ENCODE measurements around the gene PEX7. TPM values are rescaled to one million over a fixed set of nuclear protein-coding genes. Genes with fewer than 3 reads are reported as not detected.
"Not testable (repeated sequence)": the region's sequence is repeated elsewhere in the genome, so short reads cannot be mapped to it uniquely, and the experiment has no call there.

The PEX7 gene
- total RNA-seq, 2 experiments from 2014 or later = 2.0 to 3.4 TPM

DNA sequence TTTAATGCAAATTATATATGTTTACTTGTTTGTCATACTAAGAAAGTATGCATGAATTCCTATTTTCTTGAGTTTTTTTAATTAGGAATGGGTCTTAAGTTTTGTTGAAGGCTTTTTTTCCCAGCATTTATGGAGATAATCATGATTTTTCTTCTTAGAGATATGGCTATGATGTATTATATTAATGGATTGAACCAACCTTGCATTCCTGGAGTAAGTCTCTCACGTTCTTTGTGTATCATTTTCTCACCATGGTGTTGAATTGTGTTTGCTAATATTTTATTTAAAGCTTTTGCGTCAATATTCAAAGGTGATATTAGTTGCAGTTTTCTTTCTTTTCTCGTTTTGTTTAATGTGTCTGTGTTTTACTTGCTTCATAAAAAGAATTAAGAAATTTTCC lies 51.4 kb downstream of the PEX7 start:
- no peak overlapping the region for H3K27ac Mint-ChIP-seq
- POLR2A ChIA-PET = no interaction called here
- no peaks in the 10 kb centered on the region for H3K27me3 Mint-ChIP-seq
- no peak overlapping the region for H3K4me3 ChIP-seq (ENCODE audit: low read length)
- ATAC-seq (ENCODE audit: poor library complexity) (no peak), DNase-seq (no peak)
- H3K4me3 Mint-ChIP-seq = no peak overlapping the region
- no peaks in the 10 kb centered on the region for H3K27me3 ChIP-seq (ENCODE audit: control insufficient read depth in 1 of 2, insufficient read depth in 2 of 2, low read length in 2 of 2)
- peaks cover 92% of the 10 kb centered on the region for H3K36me3 Mint-ChIP-seq (ENCODE audit: low read depth)
- peaks cover 11% of the 10 kb centered on the region for H3K9me3 Mint-ChIP-seq
- no peaks in the 10 kb centered on the region for H3K4me1 ChIP-seq (ENCODE audit: insufficient read depth, low read length)
- H3K36me3 ChIP-seq (ENCODE audit: insufficient read depth, low read length) = peaks cover 8% of the 10 kb centered on the region
- peaks cover 17 to 26% of the 10 kb centered on the region in 2 experiments for H3K9me3 ChIP-seq (ENCODE audit: control insufficient read depth in 1 of 2, insufficient read depth in 1 of 2, low read length in 2 of 2)
- no peak overlapping the region for H3K27ac ChIP-seq (ENCODE audit: low read depth in 1 of 2, low read length in 2 of 2)
- TF ChIP-seq, protein P1, sequence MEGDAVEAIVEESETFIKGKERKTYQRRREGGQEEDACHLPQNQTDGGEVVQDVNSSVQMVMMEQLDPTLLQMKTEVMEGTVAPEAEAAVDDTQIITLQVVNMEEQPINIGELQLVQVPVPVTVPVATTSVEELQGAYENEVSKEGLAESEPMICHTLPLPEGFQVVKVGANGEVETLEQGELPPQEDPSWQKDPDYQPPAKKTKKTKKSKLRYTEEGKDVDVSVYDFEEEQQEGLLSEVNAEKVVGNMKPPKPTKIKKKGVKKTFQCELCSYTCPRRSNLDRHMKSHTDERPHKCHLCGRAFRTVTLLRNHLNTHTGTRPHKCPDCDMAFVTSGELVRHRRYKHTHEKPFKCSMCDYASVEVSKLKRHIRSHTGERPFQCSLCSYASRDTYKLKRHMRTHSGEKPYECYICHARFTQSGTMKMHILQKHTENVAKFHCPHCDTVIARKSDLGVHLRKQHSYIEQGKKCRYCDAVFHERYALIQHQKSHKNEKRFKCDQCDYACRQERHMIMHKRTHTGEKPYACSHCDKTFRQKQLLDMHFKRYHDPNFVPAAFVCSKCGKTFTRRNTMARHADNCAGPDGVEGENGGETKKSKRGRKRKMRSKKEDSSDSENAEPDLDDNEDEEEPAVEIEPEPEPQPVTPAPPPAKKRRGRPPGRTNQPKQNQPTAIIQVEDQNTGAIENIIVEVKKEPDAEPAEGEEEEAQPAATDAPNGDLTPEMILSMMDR (IDR thresholded peaks at IDR 0.05) = no peak
- CTCF ChIA-PET = no interaction called here
- intact Hi-C loops (cut with DNase I, micrococcal nuclease) = no loop called here
- peaks cover 11% of the 10 kb centered on the region for H3K4me1 Mint-ChIP-seq (ENCODE audit: low read depth)

DNA sequence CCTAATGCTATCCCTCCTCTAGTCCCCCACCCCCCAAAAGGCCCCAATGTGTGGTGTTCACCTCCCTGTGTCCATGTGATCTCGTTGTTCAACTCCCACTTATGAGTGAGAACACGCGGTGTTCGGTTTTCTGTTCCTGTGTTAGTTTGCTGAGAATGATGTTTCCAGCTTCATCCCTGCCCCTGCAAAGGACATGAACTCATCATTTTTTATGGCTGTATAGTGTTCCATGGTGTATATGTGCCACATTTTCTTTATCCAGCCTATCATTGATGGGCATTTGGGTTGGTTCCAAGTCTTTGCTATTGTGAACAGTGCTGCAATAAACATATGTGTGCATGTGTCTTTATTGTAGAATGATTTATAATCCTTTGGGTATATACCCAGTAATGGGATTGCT lies 54.1 kb downstream of the PEX7 start:
- H3K9me3 Mint-ChIP-seq = peaks cover 11% of the 10 kb centered on the region
- H3K4me3 ChIP-seq (ENCODE audit: low read length); H3K27ac ChIP-seq (ENCODE audit: low read depth in 1 of 2, low read length in 2 of 2); H3K4me3 Mint-ChIP-seq; CTCF ChIA-PET; H3K27ac Mint-ChIP-seq; H3K27me3 ChIP-seq (ENCODE audit: control insufficient read depth in 1 of 2, insufficient read depth in 2 of 2, low read length in 2 of 2); ATAC-seq (ENCODE audit: poor library complexity); DNase-seq; H3K4me1 ChIP-seq (ENCODE audit: insufficient read depth, low read length); H3K27me3 Mint-ChIP-seq; intact Hi-C loops (cut with DNase I, micrococcal nuclease); H3K36me3 ChIP-seq (ENCODE audit: insufficient read depth, low read length); POLR2A ChIA-PET: not testable (repeated sequence)
- H3K36me3 Mint-ChIP-seq (ENCODE audit: low read depth) = peaks cover 90% of the 10 kb centered on the region
- H3K9me3 ChIP-seq (ENCODE audit: control insufficient read depth in 1 of 2, insufficient read depth in 1 of 2, low read length in 2 of 2) = peaks cover 15 to 26% of the 10 kb centered on the region in 2 experiments
- peaks cover 18% of the 10 kb centered on the region for H3K4me1 Mint-ChIP-seq (ENCODE audit: low read depth)

DNA sequence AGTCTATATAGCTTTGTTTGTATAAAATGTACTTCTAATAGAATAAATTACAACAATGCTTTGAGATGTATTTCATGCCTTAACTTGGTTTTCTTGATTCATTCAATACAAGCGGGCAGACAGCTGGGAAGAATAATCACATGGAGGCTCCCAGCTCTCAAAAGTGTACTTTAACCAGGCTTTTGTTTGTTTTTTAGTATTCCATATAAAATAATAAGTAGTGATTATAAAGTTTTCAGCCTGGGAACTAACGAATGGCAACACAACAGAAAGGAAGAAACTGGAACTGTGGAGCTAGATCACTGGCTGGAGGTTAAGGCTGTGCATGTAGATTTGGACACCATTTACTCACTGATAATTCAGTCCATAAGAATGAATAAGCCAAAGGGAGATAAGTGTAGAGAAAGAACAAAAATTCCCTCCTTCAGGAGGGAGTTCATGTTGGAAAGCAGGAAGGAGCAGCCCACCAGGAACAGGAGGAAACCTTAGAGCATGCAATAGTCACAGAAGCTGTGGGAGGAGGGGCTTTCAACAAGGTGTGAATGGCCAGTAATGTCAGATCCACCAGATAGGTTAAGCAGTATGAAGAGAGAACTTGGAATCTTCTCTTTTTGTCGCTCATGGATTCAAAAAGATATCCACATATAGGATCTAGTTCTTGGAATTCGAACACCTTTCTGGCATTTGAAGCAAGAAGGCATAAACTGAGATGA lies 58.5 kb downstream of the PEX7 start:
- Mint-ChIP-seq H3K4me3 (no peak overlapping the region), H3K4me1 (ENCODE audit: low read depth) (peaks cover 18% of the 10 kb centered on the region), H3K27ac (no peak overlapping the region), H3K36me3 (ENCODE audit: low read depth) (peaks cover 66% of the 10 kb centered on the region), H3K27me3 (no peaks in the 10 kb centered on the region), H3K9me3 (peaks cover 4% of the 10 kb centered on the region)
- no peak overlapping the region for H3K27ac ChIP-seq (ENCODE audit: low read depth in 1 of 2, low read length in 2 of 2)
- DNase-seq (no peak), ATAC-seq (ENCODE audit: poor library complexity) (no peak)
- TF ChIP-seq, protein P1 (IDR thresholded peaks at IDR 0.05) = no peak
- intact Hi-C loops (cut with DNase I, micrococcal nuclease) = no loop called here
- H3K36me3 ChIP-seq (ENCODE audit: insufficient read depth, low read length) = peaks cover 3% of the 10 kb centered on the region
- no peak overlapping the region for H3K4me3 ChIP-seq (ENCODE audit: low read length)
- ChIA-PET CTCF (interaction anchor here (0.5 kb wide), 1 partner anchor 102 kb away, joined by 3 read pairs; no protein-coding TSS in a partner anchor), POLR2A (interaction anchor here (0.5 kb wide), 1 partner anchor 86 kb away, joined by 4 read pairs; no protein-coding TSS in a partner anchor)
- peaks cover 0 to 3% of the 10 kb centered on the region in 2 experiments for H3K9me3 ChIP-seq (ENCODE audit: control insufficient read depth in 1 of 2, insufficient read depth in 1 of 2, low read length in 2 of 2)
- H3K27me3 ChIP-seq (ENCODE audit: control insufficient read depth in 1 of 2, insufficient read depth in 2 of 2, low read length in 2 of 2) = no peaks in the 10 kb centered on the region
- H3K4me1 ChIP-seq (ENCODE audit: insufficient read depth, low read length) = no peaks in the 10 kb centered on the region

Data from CD4-positive, alpha-beta T cell (primary cell).